HG02973 (cell line): ENCODE data around the gene RINT1.
A peak's percentile ranks its signal among the peaks of the same experiment; 100 is the strongest.

Experiments
- ATAC-seq: cut with Tn5 transposase; IDR thresholded peaks from one replicate; pipeline ENCODE4 v1.9.1; 2021; ENCODE audit warnings: moderate library complexity; ENCODE audit not compliant: unreplicated experiment

RINT1 gene

DNA sequence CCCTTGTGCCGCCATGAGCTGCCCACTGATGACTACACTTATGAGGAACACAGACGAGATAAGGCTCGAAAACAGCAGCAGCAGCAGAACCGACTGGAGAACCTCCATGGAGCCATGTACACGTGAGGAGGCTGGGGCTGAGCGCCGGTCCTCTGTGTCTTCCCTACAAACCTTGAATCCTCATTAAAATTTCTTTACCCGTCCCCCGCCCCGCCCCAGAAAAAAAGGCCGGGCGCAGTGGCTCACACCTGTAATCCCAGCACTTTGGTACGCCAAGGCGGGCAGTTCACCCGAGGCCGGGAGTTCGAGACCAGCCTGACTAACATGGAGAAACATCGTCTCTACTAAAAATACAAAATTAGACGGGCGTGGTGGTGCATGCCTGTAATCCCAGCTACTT is 1.5 kb upstream of the RINT1 start:
- ATAC-seq: no peak

DNA sequence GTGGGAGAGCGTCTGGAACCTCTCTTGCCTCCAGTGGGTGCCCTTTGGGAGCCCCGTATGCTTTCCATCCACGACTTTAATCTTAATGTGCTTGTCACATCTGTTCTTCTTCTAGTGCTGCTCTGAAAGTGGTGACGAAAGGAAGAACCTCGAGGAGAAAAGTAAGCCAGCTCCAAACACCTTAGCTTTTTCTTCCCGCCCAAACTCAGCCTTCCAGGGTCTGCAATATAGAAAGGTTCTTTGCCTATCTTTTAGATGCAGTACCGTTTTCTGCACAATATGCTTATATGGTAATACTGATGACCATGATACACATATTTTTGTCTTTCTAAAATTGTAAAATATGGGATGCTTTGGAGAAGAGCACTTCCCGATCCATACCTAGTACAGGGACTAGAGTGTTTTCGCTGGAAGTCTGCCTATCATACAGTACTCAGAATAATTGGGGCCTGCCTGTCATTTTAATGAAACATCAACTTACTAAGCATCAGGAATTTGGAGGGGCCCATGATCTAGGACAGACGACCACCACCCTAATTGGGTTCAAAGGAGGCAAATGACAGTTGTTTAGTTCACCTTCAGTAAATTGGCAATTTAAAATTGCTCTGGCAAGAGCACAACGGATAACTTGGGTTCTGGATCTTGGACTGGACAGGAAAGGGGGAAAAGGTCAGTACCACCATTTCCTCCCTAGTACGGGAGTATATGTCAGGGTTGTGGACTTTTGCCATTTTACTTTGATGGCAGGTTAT is 884 bp downstream of the RINT1 start:
- no peak for ATAC-seq

DNA sequence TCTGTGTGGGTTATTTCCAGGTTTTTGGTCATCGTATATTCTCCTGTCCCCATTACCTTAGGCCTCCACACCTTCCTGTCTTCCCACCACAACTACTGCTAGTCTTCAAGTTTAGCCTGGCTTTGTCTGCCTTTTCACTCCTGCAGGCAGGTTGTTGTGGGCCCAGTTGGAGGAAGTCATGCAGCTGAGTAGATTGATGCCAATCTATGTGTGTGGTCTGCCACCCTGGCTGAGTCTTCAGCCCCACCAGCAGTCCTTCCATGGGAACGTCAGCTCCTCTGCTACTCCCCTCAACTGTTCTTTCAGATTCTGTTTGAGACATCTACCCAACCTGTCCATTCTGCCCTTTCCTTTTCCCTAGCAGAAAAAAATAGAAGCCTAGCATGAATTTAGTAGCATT is 6.3 kb downstream of the RINT1 start:
- no peak for ATAC-seq

DNA sequence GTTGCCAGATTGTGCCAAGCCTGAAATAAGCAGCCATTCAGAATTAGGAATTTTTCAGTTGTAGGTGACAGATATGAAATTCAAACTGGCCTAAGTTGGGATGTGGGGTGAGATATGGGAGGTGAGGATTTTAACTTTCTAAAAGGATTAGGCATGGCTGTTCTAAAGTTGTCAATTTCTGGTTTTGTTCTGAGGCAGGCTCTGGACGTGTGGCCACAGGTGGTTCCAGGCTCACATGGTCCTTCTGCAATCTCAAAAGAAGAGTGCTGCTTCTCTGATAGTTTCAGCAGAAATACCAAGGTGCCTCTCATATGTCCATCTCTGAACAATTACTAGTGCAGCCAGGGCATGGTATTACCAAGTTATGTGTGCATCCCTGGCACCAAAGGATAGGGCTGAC is 27.9 kb downstream of the RINT1 start:
- no peak for ATAC-seq

DNA sequence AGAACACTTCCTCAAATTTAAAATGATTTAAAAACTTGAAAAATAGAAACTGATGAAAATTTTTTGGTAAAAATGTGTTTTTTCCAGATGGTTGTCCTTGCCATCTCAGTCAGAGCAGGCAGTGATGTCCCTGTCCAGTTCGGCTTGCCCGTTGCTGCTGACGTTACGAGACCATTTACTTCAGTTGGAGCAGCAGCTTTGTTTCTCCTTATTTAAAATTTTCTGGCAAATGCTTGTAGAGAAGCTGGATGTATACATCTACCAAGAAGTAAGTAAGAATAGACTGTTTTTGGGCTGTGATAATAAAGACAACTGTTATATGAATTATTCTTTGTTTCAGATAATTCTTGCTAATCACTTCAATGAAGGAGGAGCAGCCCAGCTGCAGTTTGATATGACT is 33.2 kb downstream of the RINT1 start:
- no peak for ATAC-seq

DNA sequence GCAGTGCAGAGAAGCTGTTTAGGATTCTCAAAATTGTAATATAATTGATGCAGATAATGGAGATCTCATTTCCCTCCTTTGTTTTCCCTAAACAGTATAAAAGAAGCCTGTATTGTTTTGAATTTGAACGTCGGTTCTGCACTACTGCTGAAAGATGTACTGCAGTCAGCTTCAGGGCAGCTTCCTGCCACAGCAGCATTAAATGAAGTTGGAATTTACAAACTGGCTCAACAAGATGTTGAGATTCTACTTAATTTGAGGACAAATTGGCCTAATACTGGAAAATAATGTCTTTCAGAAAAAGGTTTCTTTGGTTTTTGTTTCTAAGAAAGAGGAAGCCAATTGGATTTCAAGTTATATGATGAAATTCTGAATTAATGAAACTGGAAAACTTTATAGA is 35.0 kb downstream of the RINT1 start:
- no peak for ATAC-seq

DNA sequence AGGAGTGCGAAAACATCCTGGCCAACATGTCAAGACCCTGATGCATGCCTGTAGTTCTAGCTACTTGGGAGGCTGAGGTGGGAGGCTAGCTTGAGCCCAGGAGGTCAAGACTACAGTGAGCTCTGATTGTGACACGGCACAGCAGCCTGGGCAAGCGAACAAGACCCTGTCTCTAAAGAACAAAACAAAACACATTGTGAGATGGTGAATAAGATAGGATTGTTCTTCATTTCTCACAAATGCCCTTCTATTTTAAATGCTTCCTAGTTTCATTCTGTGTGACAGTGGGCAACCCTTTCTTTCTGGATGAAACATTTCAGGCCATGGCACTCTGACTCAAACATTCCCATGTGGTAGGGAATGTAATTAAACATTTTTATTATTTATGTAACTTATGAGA is 35.8 kb downstream of the RINT1 start:
- no peak for ATAC-seq

DNA sequence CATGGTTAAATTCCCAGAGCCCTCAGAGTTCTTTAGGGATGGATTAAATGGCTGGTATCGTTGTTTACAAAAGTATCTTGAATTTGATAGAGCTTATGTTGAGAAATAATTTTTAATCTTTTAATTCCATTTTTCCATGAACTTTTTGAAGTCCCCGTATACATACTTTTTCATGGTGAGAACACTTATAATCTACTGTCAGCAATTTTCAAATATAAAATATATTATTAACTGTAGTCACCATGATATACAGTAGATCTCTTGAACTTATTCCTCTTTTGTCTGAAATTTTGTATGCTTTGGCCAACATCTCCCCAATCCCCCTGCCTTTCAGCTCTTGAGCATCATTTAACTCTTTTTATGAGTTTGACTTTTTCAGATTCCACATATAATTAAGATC is 39.9 kb downstream of the RINT1 start:
- no peak for ATAC-seq

DNA sequence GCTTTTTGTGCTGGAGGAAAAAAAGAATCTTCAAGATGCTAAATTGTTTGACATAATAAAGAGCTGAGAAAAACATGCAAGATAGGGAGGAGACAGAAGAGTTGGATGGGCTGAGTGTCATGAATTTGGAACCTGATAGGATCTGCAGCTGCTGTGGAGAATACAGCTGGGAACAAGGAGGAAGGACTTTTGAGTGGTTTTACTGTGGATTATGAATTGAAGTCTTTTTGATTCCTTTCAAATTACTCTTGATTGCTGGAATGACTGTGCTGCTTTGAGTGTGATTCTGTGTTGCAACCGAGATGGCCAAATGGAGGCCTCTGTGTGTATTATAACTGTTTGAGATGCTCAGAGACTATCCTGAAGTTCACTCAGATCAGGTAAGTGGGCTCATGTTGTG is 45.2 kb downstream of the RINT1 start:
- ATAC-seq: no peak

DNA sequence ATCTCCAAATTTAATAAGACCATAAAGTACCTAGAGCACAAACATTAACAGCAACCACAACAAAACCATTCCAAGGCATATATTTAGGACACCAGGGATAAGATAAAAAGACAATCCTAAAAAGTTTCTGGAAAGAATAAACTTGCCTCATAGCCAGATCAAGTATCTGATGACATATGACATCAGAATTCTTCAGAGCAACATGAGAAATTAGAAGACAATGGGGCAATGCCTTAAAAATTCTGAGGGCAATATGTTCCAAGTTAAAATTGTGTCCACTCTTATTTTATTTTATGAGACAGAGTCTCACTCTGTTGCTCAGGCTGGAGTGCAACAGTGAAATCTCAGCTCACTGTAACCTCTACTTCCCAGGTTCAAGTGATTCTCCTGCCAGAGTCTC is 46.5 kb downstream of the RINT1 start:
- no peak for ATAC-seq

DNA sequence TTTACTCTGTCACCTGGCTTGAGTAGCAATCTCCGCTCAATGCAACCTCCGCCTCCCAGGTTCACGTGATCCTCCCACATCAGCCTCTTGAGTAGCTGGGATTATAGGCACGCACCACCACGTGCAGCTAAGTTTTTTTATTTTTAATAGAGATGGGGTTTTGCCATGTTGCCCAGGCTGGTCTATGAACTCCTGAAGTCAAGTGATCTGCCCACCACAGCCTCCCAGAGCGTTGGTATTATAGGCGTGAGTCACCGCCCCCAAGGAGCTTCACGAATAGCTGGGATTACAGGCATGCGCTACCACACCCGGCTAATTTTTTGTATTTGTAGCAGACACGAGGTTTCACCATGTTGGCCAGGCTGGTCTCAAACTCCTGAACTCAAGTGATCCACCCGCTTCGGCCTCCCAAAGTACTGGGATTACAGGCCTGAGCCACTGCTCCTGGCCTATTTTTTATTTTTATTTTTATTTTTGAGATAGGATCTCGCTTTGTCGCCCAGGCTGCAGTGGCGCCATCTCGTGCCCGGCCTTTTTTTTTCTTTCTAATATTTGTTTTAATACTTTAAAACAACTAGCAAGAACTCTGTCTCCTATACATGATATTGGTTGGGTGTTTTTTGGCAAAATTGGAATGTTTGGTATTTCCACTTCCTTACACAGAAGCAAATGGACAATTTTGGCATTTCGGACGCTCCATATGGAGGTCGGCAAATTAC is 48.2 kb downstream of the RINT1 start:
- ATAC-seq: no peak

DNA sequence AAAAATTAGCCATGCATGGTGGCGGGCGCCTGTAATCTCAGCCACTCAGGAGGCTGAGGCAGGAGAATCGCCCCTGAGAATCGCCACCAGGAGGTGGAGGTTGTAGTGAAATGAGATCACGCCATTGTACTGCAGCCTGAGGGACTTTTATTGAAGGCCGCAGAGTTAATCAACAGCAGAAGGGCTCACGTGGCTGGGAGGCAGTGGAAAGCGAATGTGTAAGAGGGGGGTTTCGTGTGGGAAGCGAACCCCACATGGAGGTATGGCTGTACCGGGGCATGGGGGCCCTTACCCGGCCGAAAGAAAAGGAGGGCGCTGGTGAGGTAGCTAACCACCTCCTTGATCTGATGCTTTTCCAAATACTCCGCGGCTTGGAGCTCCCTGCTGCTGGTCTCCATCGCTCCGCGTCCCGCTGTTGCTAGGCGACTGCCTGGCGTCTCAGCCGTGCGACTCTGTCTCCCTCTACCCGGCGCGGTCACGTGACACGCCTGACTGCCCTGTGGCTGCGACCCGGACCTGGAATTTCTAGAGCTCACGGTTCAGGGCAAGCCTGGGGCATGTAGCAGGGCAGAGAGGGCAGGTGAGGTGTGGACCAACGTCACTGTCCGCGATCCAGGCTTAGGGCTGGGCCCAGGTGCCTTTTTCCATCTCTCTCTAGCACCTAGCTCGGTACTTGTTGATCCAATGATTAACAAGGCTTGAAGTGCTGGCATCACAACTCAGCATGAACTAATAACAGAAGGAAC is 49.2 kb downstream of the RINT1 start, which contains the start of gene EFCAB10:
EFCAB10 (minus strand) TSS at position 428 of the 746 bp plus-strand sequence; CDS start at position 398, 30 bp downstream.
- ATAC-seq: peak; percentile 64

DNA sequence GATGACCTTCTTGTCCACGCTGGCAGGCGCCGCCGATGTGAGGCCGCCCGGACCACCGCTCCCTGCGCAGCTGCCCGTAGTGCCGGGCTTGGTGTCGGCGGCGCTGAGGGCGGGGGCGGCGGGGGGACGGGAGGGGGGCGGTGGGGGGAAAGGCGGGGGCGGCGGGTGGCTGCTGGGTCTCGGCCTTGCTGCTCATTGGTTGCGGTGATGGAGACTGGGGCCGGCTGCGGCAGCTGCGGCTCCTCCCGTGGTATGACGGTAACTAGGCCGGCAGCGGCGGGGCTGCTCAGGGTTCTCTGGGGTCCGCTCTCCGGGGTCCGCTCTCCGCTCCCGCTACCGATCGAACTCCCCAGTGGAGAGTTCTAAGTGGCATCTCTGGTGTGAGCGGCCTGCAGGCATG is 51.1 kb downstream of the RINT1 start:
- ATAC-seq: no peak

DNA sequence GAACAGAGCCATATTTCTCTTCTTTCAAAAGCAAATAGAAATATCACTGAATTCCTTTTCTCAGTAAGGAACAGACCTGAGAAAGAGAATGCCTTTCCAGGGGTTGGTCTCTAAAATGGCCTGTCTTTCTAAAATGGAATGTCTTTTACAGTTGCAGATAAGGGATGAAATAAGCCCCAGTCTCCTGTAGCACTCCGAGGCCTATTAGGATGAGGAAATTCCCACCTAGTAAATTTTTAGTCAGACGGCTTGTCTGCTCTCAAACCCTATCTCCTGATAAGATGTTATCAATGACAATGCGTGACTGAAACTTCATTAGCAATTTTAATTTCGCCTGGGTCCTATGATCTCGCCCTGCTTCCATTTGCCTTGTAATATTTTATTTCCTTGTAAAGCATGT is 52.2 kb downstream of the RINT1 start:
- no peak for ATAC-seq

DNA sequence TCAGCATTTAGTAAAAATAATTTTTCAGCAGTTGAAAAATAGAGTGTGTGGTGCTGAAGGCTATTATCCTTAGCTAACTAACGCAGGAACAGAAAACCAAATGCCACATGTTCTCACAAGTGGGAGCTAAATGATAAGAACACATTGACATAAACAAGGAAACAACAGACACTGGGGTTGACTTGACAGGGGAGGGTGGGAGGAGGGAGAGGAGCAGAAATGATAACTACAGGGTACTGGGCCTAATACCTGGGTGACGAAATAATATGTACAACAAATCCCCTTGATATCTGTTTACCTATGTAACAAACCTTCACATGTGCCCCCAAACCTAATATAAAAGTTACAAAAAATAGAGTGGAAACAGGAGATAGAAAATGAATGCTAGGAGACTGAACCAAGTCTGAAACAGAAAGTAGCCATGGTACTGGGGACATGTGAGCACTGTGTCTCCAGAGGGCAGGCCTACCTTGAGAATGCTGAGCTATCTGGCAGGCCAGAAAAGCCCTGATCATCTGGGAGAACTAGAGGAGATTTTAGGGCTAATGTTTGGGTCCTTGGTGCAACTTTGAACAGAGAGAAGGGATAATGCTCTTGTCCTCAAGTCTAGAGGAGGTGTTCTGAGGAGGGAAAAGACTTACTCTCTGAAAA is 54.0 kb downstream of the RINT1 start:
- no peak for ATAC-seq

DNA sequence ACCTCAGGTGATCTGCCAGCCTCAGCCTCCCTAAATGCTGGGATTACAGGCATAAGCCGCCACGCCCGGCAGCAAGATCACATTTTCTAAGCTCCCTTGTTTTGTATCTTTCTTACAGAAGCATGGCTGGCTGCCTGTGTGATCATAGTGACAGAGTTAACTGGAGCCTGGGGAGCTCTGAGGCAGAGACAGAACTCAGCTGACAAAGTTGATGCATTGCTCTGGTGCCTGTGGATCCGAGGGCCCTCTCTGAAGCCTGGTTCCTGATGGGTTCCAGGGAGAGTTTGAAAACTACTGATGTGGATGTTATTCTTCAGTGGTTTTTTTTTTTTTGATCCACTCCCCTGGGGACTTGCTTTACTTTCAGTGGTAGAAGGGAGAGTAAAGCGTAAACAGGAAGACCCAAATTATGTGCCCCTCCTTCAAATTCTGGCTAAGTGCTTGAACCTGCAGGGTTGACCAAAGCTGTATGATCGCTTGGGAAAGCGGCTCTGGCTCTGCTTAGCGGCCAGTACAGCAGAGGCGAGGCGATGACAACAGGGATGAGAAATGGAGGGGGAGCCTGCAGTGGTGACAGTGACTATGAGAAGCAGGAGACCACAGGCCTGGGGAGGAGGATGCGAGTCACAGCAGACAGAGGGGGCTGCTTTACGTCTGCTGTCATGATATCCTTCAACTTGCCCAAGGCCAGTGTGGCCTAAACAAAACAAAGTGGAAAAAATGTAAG is 56.1 kb downstream of the RINT1 start:
- no peak for ATAC-seq

DNA sequence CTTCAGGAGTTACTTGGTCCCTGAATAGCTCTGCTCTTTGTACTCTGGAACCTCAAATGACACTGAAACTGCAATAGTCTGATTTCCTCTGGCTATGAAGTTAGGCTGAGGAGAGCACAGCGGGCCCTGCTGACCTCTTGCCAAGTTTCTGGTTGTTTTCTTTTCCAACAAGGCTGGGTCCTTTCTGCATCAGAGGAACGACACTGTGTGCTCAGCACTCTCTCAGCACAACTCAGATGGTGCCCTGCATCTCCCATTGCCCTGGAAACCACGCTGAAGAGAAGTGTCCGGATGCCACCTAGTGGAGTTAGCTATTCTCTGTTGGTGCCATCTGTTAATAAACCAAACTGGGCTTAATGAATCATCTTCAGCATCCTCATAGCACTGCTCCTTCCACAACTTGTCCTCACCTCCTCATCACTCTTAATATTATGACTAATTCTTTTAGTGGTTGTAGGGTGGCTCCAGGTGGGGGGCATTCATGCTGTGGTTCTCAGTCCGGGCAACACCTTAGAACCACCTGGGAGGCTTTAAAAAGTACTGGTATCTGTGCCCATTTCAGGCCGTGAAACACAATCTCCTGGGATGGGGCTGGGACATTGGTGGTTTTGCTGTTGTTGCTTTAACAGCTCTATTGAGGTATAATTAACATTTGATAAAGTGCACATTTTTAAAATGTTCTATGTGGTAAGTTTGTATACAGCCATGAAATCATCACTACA is 57.5 kb downstream of the RINT1 start:
- ATAC-seq: peak; percentile 73

DNA sequence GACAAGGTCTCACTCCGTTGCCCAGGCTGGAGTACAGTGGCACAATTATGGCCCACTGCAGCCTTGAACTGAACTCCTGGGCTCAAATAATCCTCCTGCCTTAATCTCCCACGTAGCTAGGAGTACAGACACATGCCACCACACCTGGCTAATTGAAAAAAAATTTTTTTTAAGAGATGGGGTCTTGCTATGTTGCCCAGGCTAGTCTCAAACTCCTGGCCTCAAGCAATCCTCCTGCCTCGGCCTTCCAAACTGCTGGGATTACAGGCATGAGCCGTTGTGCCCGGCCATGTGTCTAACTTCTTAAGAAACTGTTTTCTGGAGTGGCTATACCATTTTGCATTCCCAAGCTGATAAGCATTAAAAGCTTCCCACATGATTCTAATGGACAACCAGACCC is 58.8 kb downstream of the RINT1 start:
- ATAC-seq: no peak

DNA sequence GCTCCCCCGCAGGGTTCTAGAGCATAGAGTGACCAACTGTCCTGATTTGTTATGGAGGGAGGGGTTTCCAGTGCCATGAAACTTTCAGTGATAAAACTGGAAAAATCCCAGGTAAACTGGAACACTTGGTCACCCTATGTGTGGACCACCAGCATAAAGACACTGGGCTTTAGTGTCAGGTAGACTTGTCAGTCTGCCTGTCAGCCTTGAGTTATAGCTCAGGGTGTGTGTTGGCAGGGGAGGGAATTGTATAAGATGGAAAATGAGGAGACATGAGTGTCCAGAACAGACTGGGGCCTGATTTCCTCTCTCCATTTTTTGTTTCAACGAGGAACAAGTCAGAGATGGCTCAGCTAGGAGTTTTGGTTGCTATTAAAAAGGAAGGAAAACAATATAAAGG is 59.5 kb downstream of the RINT1 start:
- ATAC-seq: no peak

DNA sequence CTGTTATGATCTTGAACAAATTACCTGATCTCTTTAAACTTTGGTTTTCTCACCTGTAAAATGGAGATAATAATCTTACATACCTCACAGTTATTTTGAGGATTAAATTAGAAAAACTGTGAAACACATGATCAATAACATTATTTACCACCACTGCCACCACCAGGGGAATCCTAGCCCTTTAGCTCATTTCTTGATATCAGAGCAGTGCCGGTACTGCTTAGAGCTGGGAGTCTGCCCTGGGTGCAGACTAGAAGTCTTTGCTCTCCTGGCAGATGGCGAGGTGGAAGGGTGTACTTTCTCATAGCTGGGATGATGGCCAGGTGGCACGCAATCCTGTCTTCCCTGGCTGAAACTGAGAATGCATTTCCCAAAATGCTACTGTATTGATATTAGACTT is 62.0 kb downstream of the RINT1 start:
- no peak for ATAC-seq
